NCI-H2029 treated with DMSO at 0.1 percent for 48 hours (cell line): Measurements from ENCODE around the gene LST1.
"Not testable (repeated sequence)": the region's sequence is repeated elsewhere in the genome, so short reads cannot be mapped to it uniquely, and the experiment has no call there.

Source experiments
- DNase-seq: peaks from one replicate; lab custom pipeline; 2025; lab: John Stamatoyannopoulos, UW

LST1 gene

DNA sequence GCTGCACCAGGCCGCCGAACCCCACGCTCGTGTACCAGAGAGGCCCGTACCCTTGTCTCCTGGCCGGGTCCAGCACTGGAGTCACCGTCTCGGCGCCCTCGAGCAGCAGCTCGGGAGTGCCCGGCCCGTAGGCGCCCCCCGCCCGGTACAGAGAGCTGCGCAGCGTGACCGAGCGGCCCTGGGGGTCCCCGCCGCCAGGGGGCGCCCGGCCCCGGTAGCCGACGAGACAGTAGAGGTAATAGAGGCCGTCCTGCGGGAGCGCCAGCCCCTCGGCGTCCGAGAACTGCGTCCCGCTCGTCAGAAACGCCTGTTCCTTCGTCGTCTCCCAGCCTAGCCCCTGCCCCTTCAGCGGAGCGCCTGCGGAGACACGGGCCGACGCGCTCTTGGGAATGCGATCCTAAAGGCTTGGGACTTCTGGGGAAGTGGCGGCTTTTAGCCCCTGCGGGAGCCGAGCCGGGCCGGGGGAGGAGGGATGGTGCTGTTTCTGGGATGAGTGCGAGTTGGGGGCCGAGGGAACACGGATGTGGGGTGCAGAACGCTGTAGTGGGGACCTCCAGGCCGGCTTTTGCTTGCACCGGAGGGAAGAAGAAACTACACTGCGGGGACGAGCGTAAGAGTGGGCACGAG is 5.2 kb upstream of the LST1 start:
- peak; percentile 16 for DNase-seq

DNA sequence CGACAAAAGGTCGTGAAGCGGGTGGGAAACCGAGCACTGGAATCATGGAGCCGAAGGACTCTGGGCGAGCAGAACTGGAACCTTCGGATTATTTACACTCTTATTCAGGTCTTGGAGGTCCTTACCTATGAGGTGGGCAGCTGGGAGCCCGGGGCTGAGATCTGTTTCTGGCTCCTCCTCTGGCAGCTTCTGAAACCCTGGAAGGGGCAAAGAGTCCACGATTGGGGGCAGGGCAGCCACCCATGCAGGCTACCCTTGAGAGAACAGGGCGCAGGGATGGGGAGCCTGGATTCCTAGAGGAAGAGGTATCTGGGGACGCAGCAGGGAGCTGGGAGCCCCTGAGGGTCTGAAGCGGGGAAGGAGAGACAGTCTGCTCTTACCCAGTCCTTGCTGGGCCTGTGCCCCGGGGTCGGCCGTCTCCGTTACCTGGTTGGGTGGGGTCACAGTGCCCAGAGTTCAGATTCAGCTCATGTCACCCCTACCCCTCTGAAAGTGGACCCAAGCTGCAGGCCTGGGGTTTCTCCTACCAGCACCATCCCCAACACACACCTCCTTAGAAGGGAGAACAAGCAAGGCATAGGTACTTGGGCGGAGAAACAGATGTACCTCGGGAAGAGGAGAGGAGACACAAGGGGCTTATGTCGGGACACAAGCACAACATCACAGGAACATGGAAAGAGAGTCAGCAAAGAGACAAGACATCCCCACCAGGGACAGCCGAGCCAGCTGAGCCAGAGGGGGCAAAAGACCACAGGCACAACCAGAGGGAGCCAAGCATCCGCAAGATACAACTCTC is 4.4 kb upstream of the LST1 start:
- no peak for DNase-seq

- DNase-seq: no peak
These were observed 3.8 kb upstream of the LST1 start, which contains the start of gene LTB for GRCh38 chr6:31582230-31582643. LTB (minus strand) TSS chr6:31582424; CDS start chr6:31582417, 7 bp downstream.

GRCh38 chr6:31585491-31585890 is 586 bp upstream of the LST1 start:
- DNase-seq: no peak

DNA sequence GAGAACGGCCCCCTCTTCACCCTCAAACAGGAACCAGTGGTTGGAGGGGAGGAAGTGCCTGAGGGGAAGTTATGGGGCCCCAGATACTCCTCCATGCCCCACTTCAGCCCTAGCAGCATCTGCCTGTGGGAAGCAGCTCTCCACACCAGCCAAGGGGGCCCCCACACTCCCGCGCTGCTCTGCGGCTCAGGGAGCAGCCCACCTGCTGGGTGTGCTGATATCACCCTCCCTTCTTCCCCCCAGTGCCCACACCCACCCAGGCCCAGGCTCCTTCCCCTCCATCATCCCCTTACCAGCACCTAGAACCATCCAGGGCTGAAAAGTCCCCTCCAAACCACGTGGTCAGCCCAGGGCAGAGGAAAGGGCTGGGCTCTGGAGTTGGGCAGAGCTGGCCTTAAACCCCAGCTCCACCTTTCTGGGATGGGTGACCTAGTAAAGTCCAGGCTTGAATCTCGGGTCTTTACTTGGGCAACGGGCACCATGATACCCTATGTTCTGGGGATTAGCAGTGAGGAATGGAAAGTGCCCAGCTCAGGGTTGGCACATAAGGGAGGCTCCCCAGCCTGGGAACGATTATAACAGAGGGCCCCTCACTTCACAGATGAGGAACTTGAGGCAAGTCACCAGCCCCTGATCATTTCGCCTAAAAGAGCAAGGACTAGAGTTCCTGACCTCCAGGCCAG is 663 bp downstream of the LST1 start:
- no peak for DNase-seq

GRCh38 chr6:31587791-31588777 is 2.0 kb downstream of the LST1 start:
- no peak for DNase-seq

GRCh38 chr6:31588871-31589650 is 3.0 kb downstream of the LST1 start:
- no peak for DNase-seq

- DNase-seq: not testable (repeated sequence)
These were observed 4.6 kb downstream of the LST1 start for GRCh38 chr6:31590691-31591090.

DNA sequence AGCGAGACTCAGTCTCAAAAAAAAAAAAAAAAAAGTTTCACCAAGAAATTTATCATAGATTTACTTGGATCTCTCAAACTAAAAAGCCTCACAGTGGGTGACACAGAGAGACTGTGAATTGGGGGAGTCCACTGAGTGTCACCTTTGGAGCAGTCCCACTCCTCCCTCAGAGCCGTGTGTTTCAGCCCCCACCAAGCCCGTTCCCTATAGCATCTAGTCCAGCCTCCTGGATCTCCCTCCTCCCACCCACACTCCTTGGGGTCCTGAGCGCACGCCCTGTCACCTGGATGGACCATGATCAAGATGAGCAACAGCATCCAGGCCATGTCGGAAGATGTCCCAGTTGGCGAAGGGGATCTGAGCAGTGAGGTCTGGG is 6.3 kb downstream of the LST1 start:
- DNase-seq: no peak

- no peak for DNase-seq
These were observed 10.9 kb downstream of the LST1 start for GRCh38 chr6:31597006-31597405.

DNA sequence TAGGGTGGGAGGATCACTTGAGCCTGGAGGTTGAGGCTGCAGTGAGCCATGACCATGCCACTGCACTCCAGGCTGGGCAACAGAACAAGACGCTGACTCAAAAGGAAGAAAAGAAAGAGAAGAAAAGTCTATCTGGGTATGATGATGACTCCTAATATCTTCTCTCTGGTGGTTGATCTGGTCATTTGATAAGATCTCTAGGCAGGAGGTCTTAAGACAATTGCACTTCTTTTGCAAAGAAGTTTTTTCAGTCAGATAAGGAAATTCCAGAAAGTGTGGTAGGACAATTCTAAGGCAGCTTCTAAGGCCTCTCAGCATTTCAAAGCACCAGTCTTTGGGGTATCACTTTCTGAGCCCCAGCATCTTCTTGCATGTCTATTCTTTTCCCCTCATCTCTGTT is 21.2 kb downstream of the LST1 start:
- DNase-seq: no peak

- DNase-seq: no peak
These were observed 23.7 kb downstream of the LST1 start for GRCh38 chr6:31609519-31610406.

GRCh38 chr6:31610968-31611367 is 24.9 kb downstream of the LST1 start:
- DNase-seq: no peak

DNA sequence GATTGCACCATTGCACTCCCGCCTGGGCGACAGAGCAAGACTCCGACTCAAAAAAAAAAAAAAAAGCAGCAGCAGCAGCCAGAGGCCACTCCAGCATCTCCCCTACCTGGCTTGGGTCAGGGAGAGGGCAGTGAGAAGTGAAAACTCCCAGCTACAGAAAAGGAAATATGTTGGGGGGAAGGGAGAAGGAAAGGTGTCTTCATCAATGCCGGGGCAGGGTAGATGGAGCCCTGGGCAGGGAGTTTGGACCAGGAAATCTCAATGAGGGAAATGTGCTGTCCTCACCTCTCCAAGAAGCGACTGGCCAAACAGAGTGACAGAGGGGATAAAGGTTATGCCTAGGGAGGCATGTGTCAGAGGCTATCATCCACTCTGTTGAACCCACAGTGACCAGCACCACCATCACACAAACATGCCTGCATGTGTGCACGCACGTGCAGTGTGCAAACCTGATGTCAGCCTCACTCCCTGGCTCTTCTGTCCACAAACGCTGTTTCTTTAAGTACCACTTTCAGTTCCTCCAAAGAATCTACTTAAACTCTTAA is 28.1 kb downstream of the LST1 start:
- no peak for DNase-seq

GRCh38 chr6:31614684-31615578 is 28.9 kb downstream of the LST1 start, which contains the start of gene AIF1:
AIF1 (plus strand) TSS chr6:31615234; CDS start chr6:31615330, 96 bp downstream.
- no peak for DNase-seq

DNA sequence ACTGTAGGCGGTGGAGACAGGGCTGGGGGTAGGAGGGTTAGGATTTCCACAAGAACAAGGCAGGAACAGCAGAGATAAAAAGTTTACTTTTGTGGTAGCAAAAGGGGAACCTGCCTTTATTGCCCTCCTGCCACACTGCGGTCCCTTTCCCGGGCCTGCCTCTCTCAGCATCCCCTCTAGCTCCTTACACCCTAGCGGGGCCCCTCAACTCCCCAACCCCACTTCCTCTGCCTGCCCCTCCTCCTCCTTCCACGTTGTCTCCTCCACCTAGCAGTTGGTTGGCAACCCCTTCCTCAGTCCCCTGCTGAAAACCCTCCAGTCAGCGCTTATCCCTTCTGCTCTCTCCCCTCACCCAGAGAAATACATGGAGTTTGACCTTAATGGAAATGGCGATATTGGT is 29.7 kb downstream of the LST1 start:
- no peak for DNase-seq

GRCh38 chr6:31617010-31617409 is 30.9 kb downstream of the LST1 start:
- no peak for DNase-seq

DNA sequence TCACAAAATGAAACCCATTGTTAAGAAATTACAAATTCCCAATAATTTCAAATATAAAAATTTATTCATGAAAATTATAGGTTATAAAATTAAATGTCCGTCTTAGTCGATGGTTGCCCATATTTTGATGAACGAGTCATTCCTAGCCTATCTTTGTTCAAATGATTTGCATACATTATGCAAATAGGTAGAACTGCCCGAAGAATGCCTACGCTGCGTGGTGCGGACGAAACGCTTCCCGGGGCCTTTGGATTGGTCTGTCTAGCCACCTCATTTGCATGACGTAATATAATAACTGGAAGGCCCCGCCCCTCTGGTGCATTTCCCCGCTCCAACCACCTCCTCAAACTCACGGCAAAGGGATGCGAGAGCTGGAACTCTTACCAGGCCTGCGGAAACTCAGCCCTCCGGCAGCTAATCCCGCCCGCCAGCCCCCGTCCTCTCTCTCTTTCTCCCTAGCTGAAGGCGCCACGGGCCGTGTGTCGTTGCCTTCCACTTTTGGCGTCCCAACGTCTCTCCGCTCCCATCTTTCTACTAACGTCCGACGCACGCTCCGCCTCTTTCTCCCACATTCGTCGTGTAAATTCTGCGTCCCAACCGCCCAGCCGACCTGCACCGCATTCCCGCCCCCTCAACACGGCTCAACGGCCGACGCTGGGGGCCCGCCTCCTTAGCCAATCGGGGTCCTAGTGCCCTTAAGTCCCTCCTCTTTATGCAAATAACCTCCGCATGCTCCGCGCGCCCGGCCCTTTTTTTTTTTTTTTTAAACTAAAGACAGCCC is 33.9 kb downstream of the LST1 start:
- DNase-seq: peak; percentile 98
